CMK (cell line): ENCODE data around the gene MIGA1.
"Not testable (repeated sequence)": the region's sequence is repeated elsewhere in the genome, so short reads cannot be mapped to it uniquely, and the experiment has no call there.

Source experiments
- DNase-seq: peaks from one replicate; pipeline ENCODE4 v3.0.0-alpha.2; 2010; ENCODE audit warnings: low read depth

The MIGA1 gene

GRCh38 chr1:77850082-77850481 lies 70.6 kb downstream of the MIGA1 start:
- DNase-seq: no peak

GRCh38 chr1:77857552-77857951 lies 78.1 kb downstream of the MIGA1 start:
- no peak for DNase-seq

- no peak for DNase-seq
Observed at GRCh38 chr1:77858725-77859124, 79.3 kb downstream of the MIGA1 start.

DNA sequence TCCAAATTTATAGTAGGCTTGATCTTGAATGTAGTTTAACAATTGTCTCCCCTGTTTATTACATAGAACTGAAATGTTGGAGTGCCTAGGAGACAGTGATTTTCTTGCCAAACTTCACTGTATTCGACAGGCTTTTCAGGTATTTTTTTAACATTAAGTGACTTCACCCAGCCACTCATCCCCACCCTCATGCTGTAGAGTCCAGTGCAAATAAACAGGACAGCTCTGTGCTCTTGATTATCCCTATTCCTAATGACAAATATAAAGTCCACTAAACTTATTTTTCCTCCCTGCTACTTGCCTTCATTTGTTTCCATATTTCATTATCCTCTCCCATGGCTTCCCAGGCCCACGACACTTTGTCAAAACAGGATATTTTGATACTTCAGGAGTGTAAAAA lies 79.8 kb downstream of the MIGA1 start:
- no peak for DNase-seq

DNA sequence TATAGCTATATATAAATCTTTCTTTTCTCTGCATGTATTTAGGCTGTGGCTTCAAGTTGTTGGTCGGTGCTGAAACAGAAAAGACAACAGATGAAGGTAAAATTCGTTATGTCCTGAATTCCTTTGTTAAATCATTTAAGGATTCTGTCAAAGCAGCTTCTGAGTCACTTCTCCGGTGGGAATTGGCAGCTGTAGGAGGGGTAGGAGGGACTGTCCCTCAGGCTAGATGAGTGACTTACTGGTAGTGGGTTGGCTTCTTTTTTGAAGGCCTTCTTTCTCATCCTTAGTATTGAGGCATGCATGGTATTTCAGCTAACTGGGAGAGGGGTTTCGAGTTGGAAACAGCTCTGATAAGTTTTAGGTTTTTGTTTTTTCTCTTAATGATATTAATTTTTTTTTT lies 86.8 kb downstream of the MIGA1 start:
- no peak for DNase-seq

- no peak for DNase-seq
Observed at GRCh38 chr1:77872645-77873044, 93.2 kb downstream of the MIGA1 start.

GRCh38 chr1:77873461-77873860 lies 94.0 kb downstream of the MIGA1 start:
- no peak for DNase-seq

DNA sequence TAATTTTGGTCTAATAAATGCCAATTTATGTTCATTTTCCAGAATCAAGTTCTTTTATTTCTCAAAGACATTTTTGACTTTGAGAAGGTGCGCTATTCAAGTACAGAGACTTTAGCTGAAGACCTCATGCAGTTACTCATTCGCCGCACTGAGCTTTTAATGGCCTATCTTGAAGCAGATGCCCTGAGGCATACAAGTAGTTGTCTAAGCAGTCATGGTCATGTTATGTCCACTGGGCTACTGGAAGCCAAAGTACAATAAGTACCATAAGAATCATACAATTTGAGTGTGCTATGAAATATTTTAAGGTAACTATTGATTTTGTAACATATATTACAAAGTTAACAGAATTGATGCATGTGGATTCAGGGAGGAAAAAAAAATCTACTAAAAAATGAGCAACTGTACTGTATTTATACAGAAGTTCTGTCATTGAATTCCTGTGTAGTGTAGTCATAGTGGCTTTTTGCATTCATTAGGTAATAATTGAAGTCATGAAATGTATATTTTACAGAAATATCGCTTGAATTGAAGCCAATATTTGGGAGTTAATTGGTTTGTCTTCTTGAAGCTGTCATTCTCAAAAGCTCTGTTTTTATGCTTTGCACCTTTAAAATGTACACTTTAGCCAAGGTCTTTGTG lies 95.5 kb downstream of the MIGA1 start:
- no peak for DNase-seq

GRCh38 chr1:77876884-77877283 lies 97.4 kb downstream of the MIGA1 start:
- no peak for DNase-seq

DNA sequence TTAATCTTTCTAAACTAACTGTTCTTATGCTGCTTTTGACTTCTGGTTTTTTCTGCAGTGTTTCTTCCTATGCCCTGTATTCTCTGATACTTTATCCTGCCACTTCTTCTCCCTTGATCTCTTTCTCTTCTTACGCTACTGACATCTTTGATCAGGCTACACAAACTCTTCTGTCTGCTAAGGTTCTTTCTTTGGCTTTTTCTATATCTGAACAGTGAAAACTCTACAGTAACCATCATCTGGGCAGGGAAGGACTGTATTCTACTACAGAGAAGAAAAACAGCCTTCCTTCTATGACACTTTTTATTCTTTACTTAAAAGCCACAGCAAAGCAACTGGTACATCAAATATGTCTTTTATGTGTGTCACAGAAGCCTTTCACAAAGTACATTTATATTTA lies 101.6 kb downstream of the MIGA1 start:
- no peak for DNase-seq

GRCh38 chr1:77882411-77882810 lies 103.0 kb downstream of the MIGA1 start:
- DNase-seq: no peak

GRCh38 chr1:77888081-77888780 lies 108.8 kb downstream of the MIGA1 start, which contains the start of gene NEXN:
NEXN (plus strand) TSS chr1:77888624; CDS start chr1:77916107, 27,483 bp downstream.
- no peak for DNase-seq

DNA sequence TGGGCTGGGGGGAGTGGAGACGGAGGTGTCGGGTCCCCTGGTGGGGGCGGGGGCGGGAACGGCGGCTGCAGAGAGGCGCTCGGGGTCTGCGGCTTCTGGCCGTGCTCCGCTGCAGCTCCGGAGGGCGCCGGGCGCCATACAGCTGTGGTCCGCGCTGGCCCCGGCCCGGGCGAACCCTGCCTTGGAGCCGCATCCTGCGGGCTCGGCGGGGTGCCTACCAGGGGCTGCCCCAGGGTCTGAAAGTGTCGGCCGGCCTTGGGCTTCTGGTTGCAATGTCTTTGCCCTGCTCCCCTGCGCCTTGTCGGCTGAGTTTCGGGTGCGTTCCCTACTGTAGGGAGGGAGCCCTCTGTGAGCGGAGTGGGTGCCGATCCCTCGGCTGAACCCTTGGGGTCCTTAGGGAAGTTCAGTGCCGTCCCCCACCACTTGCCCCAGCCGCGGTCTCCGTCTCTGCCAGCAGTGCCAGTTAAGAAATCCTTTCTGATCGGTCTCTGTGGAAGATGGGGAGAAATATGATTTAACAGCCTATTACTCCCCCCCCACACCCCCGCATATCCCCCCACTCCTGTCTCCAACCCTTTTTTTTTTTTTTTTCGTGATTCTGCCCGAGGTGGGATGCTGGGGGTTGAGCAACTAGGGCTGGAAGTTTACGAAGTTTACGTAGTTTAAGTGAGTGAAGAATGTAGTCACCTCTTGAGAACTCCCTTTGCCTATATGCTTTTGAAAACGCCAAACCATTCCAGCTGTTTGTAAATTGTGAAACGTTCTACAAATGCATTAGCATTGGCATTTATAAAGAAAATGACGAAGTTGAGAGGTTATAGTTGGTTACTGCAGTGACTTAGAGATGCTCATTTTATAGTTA lies 109.6 kb downstream of the MIGA1 start:
- DNase-seq: no peak

DNA sequence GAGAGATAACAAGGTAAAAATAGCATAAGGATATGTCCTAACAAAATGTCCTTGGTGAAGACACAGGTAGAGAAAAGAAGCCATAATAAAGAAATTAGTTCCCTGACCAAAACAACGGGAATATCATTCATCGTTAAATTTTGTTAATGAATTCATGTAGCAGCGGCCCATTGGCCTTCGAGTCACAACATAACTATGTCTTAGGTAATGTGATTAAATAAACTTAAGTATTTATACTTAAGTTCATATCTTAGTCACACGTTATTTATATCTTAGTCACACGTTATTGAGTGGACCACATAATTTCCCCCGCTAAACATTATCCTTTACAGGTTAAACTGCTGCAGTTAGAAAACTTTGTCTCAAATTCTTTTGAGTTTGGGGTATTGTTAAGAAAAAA lies 110.2 kb downstream of the MIGA1 start:
- no peak for DNase-seq

- DNase-seq: no peak
Observed at GRCh38 chr1:77891200-77891599, 111.8 kb downstream of the MIGA1 start.

DNA sequence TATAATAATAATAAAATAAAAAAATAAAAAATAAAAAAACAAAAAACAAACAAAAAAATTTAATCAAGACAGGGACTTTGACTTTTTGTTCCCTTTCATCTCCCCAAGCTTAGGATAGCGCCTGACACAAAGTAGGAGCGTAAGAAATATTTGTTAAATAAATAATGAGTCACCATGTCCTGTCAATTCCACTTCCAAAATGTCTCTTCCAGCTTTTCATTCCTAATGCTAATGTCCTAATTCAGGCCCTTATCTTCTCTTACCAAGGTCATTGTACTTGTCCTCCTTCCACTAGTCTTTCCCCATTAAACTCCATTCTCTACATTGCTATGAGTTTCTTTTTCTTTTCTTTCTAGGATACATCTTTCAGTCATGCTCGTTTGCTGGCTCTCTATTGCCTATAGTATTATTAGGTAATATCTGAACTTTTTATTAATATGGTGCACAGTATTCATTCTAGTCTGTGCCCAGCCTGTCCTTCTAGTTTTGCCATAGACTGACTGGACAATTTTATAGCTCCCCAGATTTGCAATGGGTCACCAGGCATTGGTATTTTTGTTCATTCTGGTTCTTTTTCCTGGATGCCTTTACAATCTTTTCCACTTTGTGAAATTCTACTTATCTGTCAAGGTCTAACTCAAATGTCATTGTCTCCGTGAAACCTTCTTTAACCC lies 120.3 kb downstream of the MIGA1 start:
- no peak for DNase-seq

GRCh38 chr1:77900687-77901293 lies 121.3 kb downstream of the MIGA1 start:
- DNase-seq: no peak

DNA sequence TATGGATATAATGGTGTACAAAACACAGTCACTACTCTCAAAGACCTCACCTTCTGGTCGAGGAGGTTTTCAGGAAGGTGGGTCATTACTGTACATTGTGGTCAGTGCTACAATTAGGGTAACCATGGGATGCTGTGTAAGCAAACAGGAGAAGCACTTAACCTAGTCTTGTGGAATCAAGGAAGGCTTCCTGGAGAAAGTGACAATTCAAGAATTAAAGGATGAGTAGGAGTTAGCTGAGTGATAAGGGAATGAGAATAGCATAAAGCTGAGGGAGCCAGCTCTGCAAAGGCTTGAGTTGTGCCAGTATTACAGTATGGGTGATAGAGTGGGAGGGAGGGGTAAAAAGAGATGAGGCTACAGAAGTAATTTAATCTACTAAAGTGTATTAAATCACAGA lies 126.2 kb downstream of the MIGA1 start:
- DNase-seq: no peak

GRCh38 chr1:77906019-77906545 lies 126.6 kb downstream of the MIGA1 start:
- DNase-seq: no peak

DNA sequence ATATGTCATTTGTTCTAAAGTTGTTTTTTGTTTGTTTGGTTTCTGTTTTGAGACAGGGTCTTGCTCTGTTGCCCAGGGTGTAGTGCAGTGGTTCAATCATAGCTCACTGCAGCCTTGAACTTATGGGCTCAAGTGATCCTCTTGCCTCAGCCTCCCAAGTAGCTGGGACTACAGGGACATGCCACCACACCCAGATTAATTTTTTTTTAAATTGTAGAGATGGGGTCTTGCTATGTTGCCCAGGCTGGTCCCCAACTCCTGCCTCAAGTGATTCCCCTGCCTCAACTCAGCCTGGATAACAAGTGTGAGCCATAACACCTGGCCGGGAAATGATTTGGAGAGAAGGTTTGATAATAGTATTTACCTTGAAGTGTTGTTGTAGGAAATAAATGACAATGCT lies 127.2 kb downstream of the MIGA1 start:
- no peak for DNase-seq

DNA sequence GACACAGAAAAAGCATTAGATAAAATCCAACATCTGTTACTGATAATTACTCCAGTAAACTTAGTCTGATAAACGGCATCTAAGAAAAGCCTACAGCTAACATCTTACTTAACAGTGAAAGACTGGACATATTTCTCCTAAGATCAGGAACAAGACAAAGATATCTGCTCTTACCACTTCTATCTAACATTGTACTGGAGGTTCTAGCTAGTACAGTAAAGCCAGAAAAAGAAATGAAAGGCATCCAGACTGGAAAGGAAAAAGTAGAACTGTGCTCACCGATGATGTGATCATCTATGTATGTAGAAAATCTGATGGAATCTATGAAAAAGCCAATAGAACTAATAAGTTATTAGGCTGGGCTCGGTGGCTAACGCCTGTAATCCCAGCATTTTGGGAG lies 130.7 kb downstream of the MIGA1 start:
- DNase-seq: no peak

DNA sequence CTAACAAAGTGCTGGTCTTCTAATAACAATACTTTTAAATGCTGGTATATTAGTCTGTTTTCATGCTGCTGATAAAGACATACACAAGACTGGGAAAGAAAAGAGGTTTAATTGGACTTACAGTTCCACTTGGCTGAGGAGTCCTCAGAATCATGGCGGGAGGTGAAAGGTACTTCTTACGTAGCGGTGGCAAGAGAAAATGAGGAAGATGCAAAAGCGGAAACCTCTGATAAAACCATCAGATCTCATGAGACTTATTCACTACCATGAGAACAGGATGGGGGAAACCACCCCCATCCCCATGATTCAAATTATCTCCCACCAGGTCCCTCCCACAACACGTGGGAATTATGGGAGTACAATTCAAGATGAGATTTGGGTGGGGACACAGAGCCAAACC lies 139.5 kb downstream of the MIGA1 start:
- not testable (repeated sequence) for DNase-seq
